HEK293 (cell line): Measurements from ENCODE around the gene LDB1.

Experiments used
- CTCF ChIP-seq: fragments of 450-650 bp; formaldehyde crosslinking; IDR thresholded peaks from 2 replicates; pipeline ENCODE4 v1.5.1; 2016; ENCODE audit warnings: missing biosample characterization, missing genetic modification characterization
- MEIS1 ChIP-seq: sonication (generic); formaldehyde crosslinking; IDR thresholded peaks from 2 replicates; pipeline ENCODE4 v1.8.1; 2022; ENCODE audit warnings: missing genetic modification reagents, mild to moderate bottlenecking, borderline replicate concordance
- OVOL3 ChIP-seq: fragments of 450-650 bp; formaldehyde crosslinking; IDR thresholded peaks from 2 replicates; pipeline ENCODE4 v1.5.1; 2016; ENCODE audit warnings: missing biosample characterization, missing genetic modification characterization
- PRDM1 ChIP-seq: fragments of 450-650 bp; formaldehyde crosslinking; IDR thresholded peaks from 2 replicates; pipeline ENCODE4; 2016; ENCODE audit warnings: missing biosample characterization, missing genetic modification characterization
- TCF7L2 ChIP-seq: IDR thresholded peaks from 2 replicates; pipeline ENCODE4 v1.6.1; 2011; ENCODE audit warnings: low read depth, mild to moderate bottlenecking, inconsistent platforms, low read length, moderate library complexity, borderline replicate concordance
- TRIM28 ChIP-seq: IDR thresholded peaks from 2 replicates; pipeline ENCODE4 v1.6.1; 2011; ENCODE audit warnings: low read length, control low read depth, borderline replicate concordance
- TSHZ1 ChIP-seq: fragments of 450-650 bp; formaldehyde crosslinking; IDR thresholded peaks from 2 replicates; pipeline ENCODE4 v1.5.1; 2016; ENCODE audit warnings: missing biosample characterization, missing genetic modification characterization, borderline replicate concordance
- YY2 ChIP-seq: fragments of 450-650 bp; formaldehyde crosslinking; IDR thresholded peaks from 2 replicates; pipeline ENCODE4 v1.5.1; 2016; ENCODE audit warnings: missing biosample characterization, missing genetic modification characterization
- ZBTB21 ChIP-seq: fragments of 450-650 bp; formaldehyde crosslinking; IDR thresholded peaks from 2 replicates; pipeline ENCODE4 v1.5.1; 2017; ENCODE audit warnings: missing biosample characterization, missing genetic modification characterization
- ZBTB44 ChIP-seq: fragments of 450-650 bp; IDR thresholded peaks from 2 replicates; pipeline ENCODE4 v1.5.1; 2018; ENCODE audit warnings: missing biosample characterization, mild to moderate bottlenecking, missing genetic modification characterization
- ZBTB8A ChIP-seq: fragments of 450-650 bp; formaldehyde crosslinking; IDR thresholded peaks from 2 replicates; pipeline ENCODE4 v1.5.1; 2016; ENCODE audit warnings: missing biosample characterization, missing genetic modification characterization
- ZFP41 ChIP-seq: fragments of 450-650 bp; formaldehyde crosslinking; IDR thresholded peaks from 2 replicates; pipeline ENCODE4 v1.5.1; 2016; ENCODE audit warnings: missing biosample characterization, missing genetic modification characterization, borderline replicate concordance
- ZNF140 ChIP-seq: fragments of 450-650 bp; formaldehyde crosslinking; IDR thresholded peaks from 2 replicates; pipeline ENCODE4 v1.5.1; 2016; ENCODE audit warnings: missing biosample characterization, missing genetic modification characterization
- ZNF274 ChIP-seq, 2 experiments: fragments of 200-500 bp in 1 of 2; fragments of 450-650 bp in 1 of 2; sonication (Bioruptor generic) in 1 of 2; formaldehyde crosslinking in 1 of 2; IDR thresholded peaks; 2 replicates each; pipeline versions ENCODE4 v1.5.1 to v1.6.1; 2014 to 2016; ENCODE audit warnings: borderline replicate concordance in 1 of 2, inconsistent platforms in 1 of 2, low read length in 1 of 2, missing biosample characterization in 1 of 2, missing genetic modification characterization in 1 of 2
- ZNF302 ChIP-seq: fragments of 450-650 bp; formaldehyde crosslinking; IDR thresholded peaks from 2 replicates; pipeline ENCODE4 v1.5.1; 2016; ENCODE audit warnings: missing biosample characterization, missing genetic modification characterization, low read depth
- ZNF324 ChIP-seq: fragments of 450-650 bp; formaldehyde crosslinking; IDR thresholded peaks from 2 replicates; pipeline ENCODE4 v1.5.1; 2016; ENCODE audit warnings: missing biosample characterization, missing genetic modification characterization
- ZNF394 ChIP-seq: fragments of 450-650 bp; formaldehyde crosslinking; IDR thresholded peaks from 2 replicates; pipeline ENCODE4 v1.5.1; 2016; ENCODE audit warnings: missing biosample characterization, missing genetic modification characterization, mild to moderate bottlenecking, moderate library complexity, borderline replicate concordance
- ZNF518A ChIP-seq: fragments of 450-650 bp; formaldehyde crosslinking; conservative IDR thresholded peaks from 2 replicates; pipeline ENCODE4 v1.5.1; 2016; ENCODE audit warnings: low read depth, missing biosample characterization, missing genetic modification characterization
- ZNF560 ChIP-seq: fragments of 450-650 bp; formaldehyde crosslinking; IDR thresholded peaks from 2 replicates; pipeline ENCODE4 v1.5.1; 2017; ENCODE audit warnings: missing biosample characterization, missing genetic modification characterization, borderline replicate concordance
- ZNF610 ChIP-seq: fragments of 450-650 bp; formaldehyde crosslinking; IDR thresholded peaks from 2 replicates; pipeline ENCODE4 v1.5.1; 2016; ENCODE audit warnings: missing biosample characterization, missing genetic modification characterization, borderline replicate concordance
- ZNF660 ChIP-seq: fragments of 450-650 bp; IDR thresholded peaks from 2 replicates; pipeline ENCODE4 v1.5.1; 2018; ENCODE audit warnings: missing biosample characterization, mild to moderate bottlenecking, missing genetic modification characterization
- ZNF701 ChIP-seq: fragments of 450-650 bp; formaldehyde crosslinking; IDR thresholded peaks from 2 replicates; pipeline ENCODE4 v1.5.1; 2016; ENCODE audit warnings: missing biosample characterization, missing genetic modification characterization
- ZNF777 ChIP-seq: fragments of 450-650 bp; formaldehyde crosslinking; IDR thresholded peaks from 2 replicates; pipeline ENCODE4 v1.5.1; 2017; ENCODE audit warnings: missing biosample characterization, missing genetic modification characterization, borderline replicate concordance
- ZNF791 ChIP-seq: fragments of 450-650 bp; formaldehyde crosslinking; IDR thresholded peaks from 2 replicates; pipeline ENCODE4 v1.5.1; 2016; ENCODE audit warnings: missing biosample characterization, missing genetic modification characterization
- ZSCAN4 ChIP-seq: fragments of 450-650 bp; formaldehyde crosslinking; IDR thresholded peaks from 2 replicates; pipeline ENCODE4 v1.5.1; 2017; ENCODE audit warnings: missing biosample characterization, missing genetic modification characterization

Gene LDB1

GRCh38 chr10:102151774-102152544, 31.8 kb upstream of the LDB1 start, which contains the start of gene NOLC1 (continued):
- TF ChIP-seq ZBTB44 (tag by site-specific recombination) (peak; percentile 70), ZNF140 (tag by site-specific recombination) (no peak), ZNF791 (tag by site-specific recombination) (no peak), OVOL3 (peak; percentile 96; the same call in 1 of the 2 replicates), ZBTB21 (tag by site-specific recombination) (peak; percentile 98), ZNF394 (tag by site-specific recombination) (peak; percentile 70; the same call in 1 of the 2 replicates), ZNF302 (no peak), ZNF560 (tag by site-specific recombination) (no peak), ZNF274 (IDR thresholded peaks at IDR 0.05; ENCODE audit: low read length) (no peak), ZNF274 (tag by site-specific recombination; IDR thresholded peaks at IDR 0.05; ENCODE audit: borderline replicate concordance) (no peak), TRIM28 (peak; percentile 79; the same call in 1 of the 2 replicates), ZBTB8A (tag by site-specific recombination) (peak; percentile 67; the same call in 1 of the 2 replicates), ZNF701 (tag by site-specific recombination) (no peak), ZSCAN4 (tag by site-specific recombination) (no peak), ZFP41 (no peak), TSHZ1 (tag by site-specific recombination) (peak; percentile 63; the same call in 1 of the 2 replicates), ZNF777 (no peak), YY2 (tag by site-specific recombination) (peak; percentile 91), CTCF (tag by site-specific recombination) (no peak), PRDM1 (tag by site-specific recombination) (no peak; the same call in 1 of the 2 replicates), ZNF518A (tag by site-specific recombination) (peak; percentile 94), MEIS1 (CRISPR knock-in tag) (no peak), TCF7L2 (no peak), ZNF324 (tag by site-specific recombination) (peak; percentile 79; the same call in 1 of the 2 replicates), ZNF610 (no peak), ZNF660 (tag by site-specific recombination) (peak; percentile 83)
